Body of pancreas (tissue), 4 donors: Measurements from ENCODE around the gene TTLL10. TPM values are rescaled to one million over a fixed set of nuclear protein-coding genes. Genes with fewer than 3 reads are reported as not detected.

ENCODE experiments used
- ATAC-seq: fragments of 150-250 bp; one replicate; pipeline ENCODE4 v1.9.1; 2016
- DNase-seq, 4 donors: peaks; one replicate each; pipeline ENCODE4 v3.0.0-alpha.2; 2019
- H3K27ac ChIP-seq, 4 donors: fragments of 200-600 bp; sonication (generic); 1 replicate in 3 of 4; 2 replicates in 1 of 4; pipeline versions ENCODE4 v1.5.1 to v1.6.1; 2016 to 2019; ENCODE audit warnings: mild to moderate bottlenecking in 1 of 4, mixed read lengths in 1 of 4, moderate library complexity in 1 of 4
- H3K27me3 ChIP-seq, 2 donors: fragments of 200-600 bp; sonication (generic); one replicate each; pipeline ENCODE4 v1.6.0; 2016; ENCODE audit warnings: mild to moderate bottlenecking in 1 of 2
- H3K36me3 ChIP-seq, 2 donors: fragments of 200-600 bp; sonication (generic); replicated peaks in 1 of 2; 2 replicates each; pipeline ENCODE4 v1.5.1; 2016; ENCODE audit warnings: low read depth in 2 of 2; ENCODE audit not compliant: insufficient read depth in 1 of 2
- H3K4me1 ChIP-seq: fragments of 200-600 bp; sonication (generic); one replicate; pipeline ENCODE4 v1.6.0; 2016
- H3K4me3 ChIP-seq, 2 donors: fragments of 200-600 bp; sonication (generic); 1 replicate in 1 of 2; 2 replicates in 1 of 2; pipeline ENCODE4 v1.5.1; 2016 to 2019
- H3K9me3 ChIP-seq, 3 donors: fragments of 200-600 bp; sonication (generic); 1 replicate in 2 of 3; 2 replicates in 1 of 3; pipeline ENCODE4 v1.5.1; 2016
- POLR2A ChIP-seq, 3 donors: fragments of 450-650 bp; IDR thresholded peaks; one replicate each; pipeline ENCODE4 v1.6.1; 2016; ENCODE audit warnings: antibody characterized with exemption in 3 of 3, mild to moderate bottlenecking in 2 of 3
- WGBS, 2 donors: methylation state at CpG; one replicate each; pipeline ENCODE4 v1.1.5; 2017; 5-methylcytosine and 5-hydroxymethylcytosine counted together
- intact Hi-C: fragments of 100-400 bp; cut with DNase I; formaldehyde crosslinking; loops from one replicate; pipeline ENCODE4 v1.15.1; 2023
- total RNA-seq, 2 donors: library from RNA; depleted of rRNA; stranded (reverse); fragments of >200 nt; gene quantifications; one replicate each; pipeline ENCODE4 v1.1.0, GENCODE V29; 2016
- TF ChIP-seq, protein P1 (sequence below), 7 experiments: fragments of 450-650 bp in 4 of 7; fragments of 200-600 bp in 3 of 7; sonication (generic) in 3 of 7; IDR thresholded peaks; one replicate each; pipeline ENCODE4 v1.5.1; 2016 to 2019; ENCODE audit warnings: antibody characterized with exemption in 7 of 7

The TTLL10 gene
- total RNA-seq, 2 donors from 2014 or later, result 0.66 to 0.78 TPM

DNA sequence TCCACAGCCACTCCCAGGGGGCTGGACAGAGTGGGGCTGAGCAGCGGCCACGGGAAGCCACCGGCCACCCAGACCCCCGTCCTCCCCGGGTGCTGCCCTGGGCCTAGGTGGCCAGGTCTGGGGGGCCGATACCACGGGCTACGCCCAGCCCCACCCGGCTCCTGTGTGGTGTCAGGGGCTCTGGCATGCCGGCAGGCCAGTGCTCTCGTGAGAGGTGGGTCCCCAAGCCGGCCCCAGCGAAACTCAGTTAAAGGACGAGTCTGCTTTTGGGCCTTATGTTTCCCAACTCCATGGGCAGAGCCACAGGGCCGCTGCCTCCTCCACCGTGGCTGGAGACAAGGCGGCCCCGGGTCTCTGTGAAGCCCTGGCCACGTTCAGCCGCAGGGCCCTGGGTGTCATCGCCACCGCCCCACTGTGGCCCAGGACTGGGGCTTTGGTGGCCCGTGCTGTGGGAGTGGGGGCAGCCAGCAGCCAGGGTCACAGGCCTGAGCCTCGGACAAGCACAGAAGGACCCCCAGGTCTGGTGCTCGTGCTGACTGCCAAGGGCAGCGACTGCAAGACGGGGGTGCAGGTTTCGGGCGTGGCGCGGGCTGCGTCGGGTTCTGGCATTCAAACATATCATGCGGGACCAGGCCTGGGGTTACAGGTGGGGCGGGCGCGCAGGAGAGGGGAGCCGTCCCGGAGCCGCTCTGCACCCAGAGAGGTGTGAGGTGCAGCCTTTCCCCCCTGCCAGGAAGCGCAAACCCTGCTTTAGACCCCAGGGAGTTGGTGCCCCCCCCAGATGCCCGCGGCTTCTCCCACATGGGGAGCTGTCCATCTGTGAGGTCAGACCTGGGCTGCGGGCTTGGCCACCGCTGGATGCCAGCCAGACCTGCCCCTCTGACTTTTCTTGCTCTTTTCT lies 45.9 kb upstream of the TTLL10 start:
- no peak overlapping the region for H3K4me3 ChIP-seq

DNA sequence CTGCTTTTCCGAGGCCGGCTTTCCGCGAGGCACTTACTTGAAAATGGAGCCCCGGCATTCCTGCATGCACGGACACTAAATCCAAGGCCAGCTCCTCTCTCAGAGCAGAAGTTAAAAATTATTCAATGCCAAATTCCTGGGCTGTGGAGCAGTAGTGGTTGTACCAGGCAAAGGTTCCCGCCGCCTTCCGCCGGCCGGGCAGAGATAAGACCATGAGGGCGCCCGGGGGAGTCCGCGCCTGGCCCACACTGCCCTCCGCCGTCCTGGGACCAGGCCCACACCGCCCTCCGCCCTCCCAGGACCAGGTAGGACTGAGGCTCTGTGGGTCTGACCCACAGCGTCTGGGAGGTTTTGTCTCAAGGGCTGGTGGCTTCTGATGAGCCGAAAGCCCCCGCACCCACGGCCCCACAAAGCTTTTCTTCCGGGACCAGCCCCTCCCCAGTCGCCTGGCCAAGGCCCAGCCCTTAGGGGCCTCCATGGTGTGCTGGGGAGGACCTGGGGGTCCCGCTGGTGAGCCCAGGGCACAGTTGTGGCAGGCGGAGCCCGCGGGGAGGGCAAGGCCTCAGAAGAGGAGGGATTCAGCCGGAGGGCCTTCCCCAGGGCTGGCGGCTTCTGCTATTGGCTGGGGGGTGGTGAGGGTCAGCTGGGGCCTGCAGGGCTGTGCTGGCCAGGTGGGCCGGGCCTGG lies 45.1 kb upstream of the TTLL10 start:
- 27 to 50% methylated on average over 14 to 22 of the region's 32 CpGs for WGBS, 2 donors

More for the DNA sequence above, 45.9 kb upstream of the TTLL10 start:
- TF ChIP-seq POLR2A (IDR thresholded peaks at IDR 0.05), result no peak
- TF ChIP-seq, protein P1, sequence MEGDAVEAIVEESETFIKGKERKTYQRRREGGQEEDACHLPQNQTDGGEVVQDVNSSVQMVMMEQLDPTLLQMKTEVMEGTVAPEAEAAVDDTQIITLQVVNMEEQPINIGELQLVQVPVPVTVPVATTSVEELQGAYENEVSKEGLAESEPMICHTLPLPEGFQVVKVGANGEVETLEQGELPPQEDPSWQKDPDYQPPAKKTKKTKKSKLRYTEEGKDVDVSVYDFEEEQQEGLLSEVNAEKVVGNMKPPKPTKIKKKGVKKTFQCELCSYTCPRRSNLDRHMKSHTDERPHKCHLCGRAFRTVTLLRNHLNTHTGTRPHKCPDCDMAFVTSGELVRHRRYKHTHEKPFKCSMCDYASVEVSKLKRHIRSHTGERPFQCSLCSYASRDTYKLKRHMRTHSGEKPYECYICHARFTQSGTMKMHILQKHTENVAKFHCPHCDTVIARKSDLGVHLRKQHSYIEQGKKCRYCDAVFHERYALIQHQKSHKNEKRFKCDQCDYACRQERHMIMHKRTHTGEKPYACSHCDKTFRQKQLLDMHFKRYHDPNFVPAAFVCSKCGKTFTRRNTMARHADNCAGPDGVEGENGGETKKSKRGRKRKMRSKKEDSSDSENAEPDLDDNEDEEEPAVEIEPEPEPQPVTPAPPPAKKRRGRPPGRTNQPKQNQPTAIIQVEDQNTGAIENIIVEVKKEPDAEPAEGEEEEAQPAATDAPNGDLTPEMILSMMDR (IDR thresholded peaks at IDR 0.05), result no peak
- ATAC-seq, result peak; percentile 7
- H3K27ac ChIP-seq, result peak overlapping the region; percentile 74 to 93 (median 84)
- DNase-seq, result no peak
- WGBS, 2 donors, result 58 to 86% methylated on average over 17 to 33 of the region's 45 CpGs
- no peaks in the 10 kb centered on the region for H3K36me3 ChIP-seq
- intact Hi-C loops, result no loop called here
- peaks cover 56% of the 10 kb centered on the region for H3K4me1 ChIP-seq
- H3K27me3 ChIP-seq, result no peaks in the 10 kb centered on the region
- H3K9me3 ChIP-seq, result no peaks in the 10 kb centered on the region

DNA sequence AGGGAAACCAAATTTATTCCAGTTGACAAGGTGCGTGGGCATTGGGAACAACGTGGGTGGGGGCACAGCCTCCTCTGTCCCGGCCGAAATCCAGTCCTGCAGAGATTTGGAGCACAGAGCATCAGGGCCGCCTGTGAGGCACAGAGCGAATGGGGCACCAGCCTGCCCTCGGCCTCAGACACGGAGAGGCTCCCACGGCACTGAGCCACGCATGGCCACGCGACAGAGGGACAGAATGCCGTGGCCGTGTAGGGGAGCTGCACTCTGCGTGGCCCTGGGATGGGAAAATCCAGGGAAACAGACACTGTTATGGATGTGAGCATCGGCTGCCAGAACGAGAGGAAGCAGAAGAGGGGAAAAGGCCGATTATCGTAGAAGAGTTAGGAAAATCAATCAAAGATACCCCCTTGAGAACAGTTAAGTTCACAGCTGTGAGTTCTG lies 44.3 kb upstream of the TTLL10 start:
- WGBS, 2 donors, result 54 to 64% methylated on average over 15 to 19 of the region's 19 CpGs
- Histone ChIP-seq H3K4me1 (peaks cover 63% of the 10 kb centered on the region), H3K4me3 (no peak overlapping the region), H3K27ac (peak overlapping the region; percentile 74 to 93 (median 84)), H3K27me3 (no peaks in the 10 kb centered on the region), H3K36me3 (no peaks in the 10 kb centered on the region), H3K9me3 (no peaks in the 10 kb centered on the region)
- no peak for TF ChIP-seq POLR2A (IDR thresholded peaks at IDR 0.05)
- TF ChIP-seq, protein P1 (IDR thresholded peaks at IDR 0.05), result no peak
- ATAC-seq, result no peak
- intact Hi-C loops, result no loop called here
- DNase-seq, result no peak

More for the DNA sequence above, 45.1 kb upstream of the TTLL10 start:
- ATAC-seq (peak; percentile 66), DNase-seq (peak; percentile 34 to 64 (median 62))
- Histone ChIP-seq H3K4me1 (peaks cover 64% of the 10 kb centered on the region), H3K27ac (peak overlapping the region; percentile 74 to 93 (median 84)), H3K9me3 (no peaks in the 10 kb centered on the region), H3K36me3 (no peaks in the 10 kb centered on the region), H3K4me3 (no peak overlapping the region), H3K27me3 (no peaks in the 10 kb centered on the region)
- intact Hi-C loops, result no loop called here
- TF ChIP-seq POLR2A (IDR thresholded peaks at IDR 0.05), result peak; percentile 26 to 67 (median 64)
- TF ChIP-seq, protein P1 (IDR thresholded peaks at IDR 0.05), result no peak

DNA sequence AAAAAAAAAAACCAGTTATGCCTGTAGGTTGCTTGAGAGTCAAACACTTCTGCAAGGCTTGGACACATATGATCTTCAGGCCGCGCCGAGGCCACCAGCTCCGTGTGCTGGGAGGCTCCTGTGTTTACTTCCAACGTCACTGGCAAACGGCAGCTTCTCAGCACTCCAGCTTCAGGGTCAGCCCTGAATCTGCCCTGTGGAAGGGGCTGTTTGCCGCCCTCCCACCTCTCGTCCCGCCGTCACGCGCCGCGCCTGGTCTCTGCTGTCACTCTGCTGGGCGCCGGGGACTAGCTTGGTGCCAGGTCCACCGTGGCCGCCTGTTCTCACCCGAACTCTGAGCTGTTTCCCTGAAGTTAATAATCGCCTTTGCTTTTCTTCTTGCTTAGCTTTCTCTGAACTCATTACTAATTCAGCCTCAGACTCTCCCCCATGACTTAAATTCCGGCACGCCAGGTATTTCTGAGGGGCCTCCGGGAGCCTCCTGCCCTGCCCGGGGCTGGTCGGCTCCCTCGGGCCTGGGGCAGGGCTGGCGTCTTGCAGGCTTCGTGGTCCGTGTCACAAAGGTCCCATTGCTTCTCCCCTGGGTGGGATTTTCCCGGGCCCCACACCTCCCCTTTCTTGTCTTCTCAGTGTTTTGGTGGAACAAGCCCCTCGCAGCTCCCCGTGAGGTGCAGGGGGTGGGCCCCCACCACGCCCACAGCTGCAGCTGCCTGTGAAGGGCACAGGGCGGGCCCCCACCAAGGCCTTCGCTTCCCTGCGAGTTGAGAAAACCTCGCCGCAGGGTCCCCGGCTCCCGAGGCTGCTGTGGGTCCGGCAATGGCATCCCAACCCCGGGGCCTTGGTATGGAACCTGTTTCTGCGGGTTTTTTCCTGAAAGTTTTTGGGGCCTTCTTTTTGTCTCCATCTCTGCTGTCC lies 43.2 kb upstream of the TTLL10 start:
- ATAC-seq (no peak), DNase-seq (peak in 2 of 4 donors; percentile 18 to 46)
- 67 to 72% methylated on average over 42 to 43 of the region's 43 CpGs for WGBS, 2 donors
- intact Hi-C loops, result no loop called here
- no peak overlapping the region for H3K4me3 ChIP-seq
- TF ChIP-seq POLR2A (IDR thresholded peaks at IDR 0.05), result no peak
- TF ChIP-seq, protein P1 (IDR thresholded peaks at IDR 0.05), result no peak
- H3K27ac ChIP-seq, result peak overlapping the region in 3 of 4 donors; percentile 78 to 93 (median 89)
- H3K36me3 ChIP-seq, result no peaks in the 10 kb centered on the region
- H3K27me3 ChIP-seq, result no peaks in the 10 kb centered on the region
- H3K9me3 ChIP-seq, result no peaks in the 10 kb centered on the region
- H3K4me1 ChIP-seq, result peaks cover 52% of the 10 kb centered on the region
